ENCODE data around the gene FUT2.
"Not testable (repeated sequence)": the region's sequence is repeated elsewhere in the genome, so short reads cannot be mapped to it uniquely, and the experiment has no call there.

The FUT2 gene

DNA sequence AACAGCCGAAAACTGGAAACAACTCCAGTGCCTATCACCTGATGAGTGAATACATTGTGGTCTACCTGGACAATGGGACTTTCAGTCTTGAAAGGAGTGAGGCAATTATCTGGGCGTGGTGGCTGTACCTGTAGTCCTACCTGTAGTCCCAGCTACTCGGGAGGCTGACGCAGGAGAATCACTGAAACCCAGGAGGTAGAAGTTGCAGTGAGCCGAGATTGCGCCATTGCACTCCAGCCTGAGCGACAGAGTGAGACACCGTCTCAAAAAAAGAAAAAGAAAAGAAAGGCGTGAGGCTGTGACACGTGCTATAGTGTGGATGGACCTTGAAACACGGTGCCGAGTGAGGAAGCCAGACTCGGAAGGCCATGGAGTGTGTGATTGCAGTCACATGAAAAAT lies 18.9 kb upstream of the FUT2 start:
- no peak for DNase-seq (ENCODE audit: low read depth)
- TF ChIP-seq, protein P1, sequence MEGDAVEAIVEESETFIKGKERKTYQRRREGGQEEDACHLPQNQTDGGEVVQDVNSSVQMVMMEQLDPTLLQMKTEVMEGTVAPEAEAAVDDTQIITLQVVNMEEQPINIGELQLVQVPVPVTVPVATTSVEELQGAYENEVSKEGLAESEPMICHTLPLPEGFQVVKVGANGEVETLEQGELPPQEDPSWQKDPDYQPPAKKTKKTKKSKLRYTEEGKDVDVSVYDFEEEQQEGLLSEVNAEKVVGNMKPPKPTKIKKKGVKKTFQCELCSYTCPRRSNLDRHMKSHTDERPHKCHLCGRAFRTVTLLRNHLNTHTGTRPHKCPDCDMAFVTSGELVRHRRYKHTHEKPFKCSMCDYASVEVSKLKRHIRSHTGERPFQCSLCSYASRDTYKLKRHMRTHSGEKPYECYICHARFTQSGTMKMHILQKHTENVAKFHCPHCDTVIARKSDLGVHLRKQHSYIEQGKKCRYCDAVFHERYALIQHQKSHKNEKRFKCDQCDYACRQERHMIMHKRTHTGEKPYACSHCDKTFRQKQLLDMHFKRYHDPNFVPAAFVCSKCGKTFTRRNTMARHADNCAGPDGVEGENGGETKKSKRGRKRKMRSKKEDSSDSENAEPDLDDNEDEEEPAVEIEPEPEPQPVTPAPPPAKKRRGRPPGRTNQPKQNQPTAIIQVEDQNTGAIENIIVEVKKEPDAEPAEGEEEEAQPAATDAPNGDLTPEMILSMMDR (conservative IDR thresholded peaks at IDR 0.05; ENCODE audit: low read depth, low read length), result no peak
- no peak overlapping the region for H3K4me3 ChIP-seq (ENCODE audit: low read length)

DNA sequence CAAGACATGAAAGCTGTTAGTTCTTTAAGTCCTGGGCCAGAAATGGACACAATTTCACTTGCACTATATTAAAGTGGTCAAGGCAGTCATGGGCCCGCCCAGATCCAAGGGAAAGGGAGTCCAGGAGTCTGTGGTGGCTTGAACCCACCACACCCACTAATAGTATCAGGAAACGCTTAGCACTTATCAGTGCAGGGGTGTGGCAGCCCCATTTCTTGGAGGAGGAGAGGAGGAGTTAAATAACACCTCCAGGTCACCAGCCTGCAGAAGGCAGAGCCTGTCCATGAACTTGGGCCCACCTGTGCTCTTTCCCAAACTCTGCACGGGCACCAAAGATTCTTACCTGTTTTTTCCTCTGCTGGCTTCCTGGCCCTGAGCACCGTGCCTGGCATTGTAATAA lies 17.6 kb upstream of the FUT2 start:
- H3K4me3 ChIP-seq (ENCODE audit: low read length), result no peak overlapping the region
- TF ChIP-seq, protein P1 (conservative IDR thresholded peaks at IDR 0.05; ENCODE audit: low read depth, low read length), result no peak
- no peak for DNase-seq (ENCODE audit: low read depth)

DNA sequence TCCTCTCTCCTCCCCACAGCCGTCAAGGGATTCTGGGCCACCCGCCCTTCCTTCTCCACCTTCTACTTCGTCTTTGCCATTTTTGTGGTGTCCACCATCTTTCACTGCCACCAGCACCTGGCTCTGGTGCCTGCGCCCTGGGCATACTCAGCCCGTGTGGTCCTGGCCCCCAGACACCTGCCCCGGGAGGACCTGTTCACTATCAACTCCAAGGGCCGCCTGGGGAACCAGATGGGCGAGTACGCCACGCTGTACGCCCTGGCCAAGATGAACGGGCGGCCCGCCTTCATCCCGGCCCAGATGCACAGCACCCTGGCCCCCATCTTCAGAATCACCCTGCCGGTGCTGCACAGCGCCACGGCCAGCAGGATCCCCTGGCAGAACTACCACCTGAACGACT lies 15.8 kb upstream of the FUT2 start:
- DNase-seq (ENCODE audit: low read depth); H3K4me3 ChIP-seq (ENCODE audit: low read length): not testable (repeated sequence)

DNA sequence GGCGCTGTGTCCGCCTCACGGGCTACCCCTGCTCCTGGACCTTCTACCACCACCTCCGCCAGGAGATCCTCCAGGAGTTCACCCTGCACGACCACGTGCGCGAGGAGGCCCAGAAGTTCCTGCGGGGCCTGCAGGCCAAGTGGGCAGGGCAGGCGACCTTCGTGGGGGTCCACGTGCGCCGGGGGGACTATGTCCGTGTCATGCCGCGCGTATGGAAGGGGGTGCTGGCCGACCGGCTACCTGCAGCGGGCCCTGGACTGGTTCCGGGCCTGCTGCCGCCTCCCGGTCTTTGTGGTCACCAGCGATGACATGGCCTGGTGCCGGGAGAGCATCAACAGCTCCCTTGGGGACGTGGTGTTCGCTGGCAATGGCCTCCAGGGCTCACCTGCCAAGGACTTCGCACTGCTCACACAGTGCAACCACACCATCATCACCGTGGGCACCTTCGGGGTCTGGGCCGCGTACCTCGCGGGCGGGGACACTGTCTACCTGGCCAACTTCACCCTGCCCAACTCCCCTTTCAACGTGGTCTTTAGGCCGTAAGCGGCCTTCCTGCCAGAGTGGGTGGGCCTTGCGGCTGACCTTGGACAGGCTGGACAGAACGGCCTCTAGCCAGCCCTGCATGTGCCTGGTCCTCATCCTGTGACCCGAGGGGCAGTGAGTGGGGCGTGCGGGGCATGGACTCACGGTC lies 15.2 kb upstream of the FUT2 start:
- DNase-seq (ENCODE audit: low read depth), result no peak
- no peak overlapping the region for H3K4me3 ChIP-seq (ENCODE audit: low read length)
- TF ChIP-seq, protein P1 (conservative IDR thresholded peaks at IDR 0.05; ENCODE audit: low read depth, low read length), result no peak

DNA sequence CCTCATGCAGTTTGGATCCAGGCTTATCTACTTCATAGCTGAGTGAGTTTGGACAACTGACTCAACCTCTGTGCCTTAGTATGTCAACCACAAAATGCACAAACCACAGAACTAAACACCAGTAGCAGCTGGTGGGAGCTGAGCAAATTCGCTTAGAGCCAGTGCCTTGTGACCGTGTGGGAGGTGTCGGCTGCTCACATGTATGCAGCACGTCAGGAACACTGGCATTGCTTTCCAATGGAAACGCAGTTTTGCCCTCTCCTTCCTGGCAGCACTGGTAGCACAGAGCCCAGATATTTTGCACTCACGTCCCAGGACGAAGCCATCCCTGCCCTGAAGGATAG lies 14.7 kb upstream of the FUT2 start:
- H3K4me3 ChIP-seq (ENCODE audit: low read length), result no peak overlapping the region
- DNase-seq (ENCODE audit: low read depth), result peak; percentile 60
- TF ChIP-seq, protein P1 (conservative IDR thresholded peaks at IDR 0.05; ENCODE audit: low read depth, low read length), result no peak

DNA sequence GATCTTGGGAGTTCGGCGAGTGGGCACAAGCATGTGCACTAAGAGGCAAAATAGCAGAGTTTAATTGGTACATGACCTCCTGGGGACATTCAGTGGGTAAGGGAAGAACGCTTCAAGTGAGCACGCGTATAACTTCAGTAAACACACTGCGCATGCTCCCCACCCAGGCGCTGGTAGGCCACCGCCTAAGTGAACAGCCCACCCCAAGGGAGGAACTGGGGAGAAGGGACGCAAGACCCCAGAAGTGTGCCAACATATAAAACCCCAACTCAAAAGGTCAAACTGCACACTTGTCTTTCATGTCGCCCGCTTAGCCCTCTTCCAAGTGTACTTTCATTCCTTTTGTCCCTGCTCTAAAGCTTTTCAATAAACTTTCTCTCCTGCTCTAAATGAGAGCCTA lies 12.4 kb upstream of the FUT2 start:
- no peak for DNase-seq (ENCODE audit: low read depth)
- peak overlapping the region; percentile 27 for H3K4me3 ChIP-seq (ENCODE audit: low read length)
- TF ChIP-seq, protein P1 (conservative IDR thresholded peaks at IDR 0.05; ENCODE audit: low read depth, low read length), result no peak

DNA sequence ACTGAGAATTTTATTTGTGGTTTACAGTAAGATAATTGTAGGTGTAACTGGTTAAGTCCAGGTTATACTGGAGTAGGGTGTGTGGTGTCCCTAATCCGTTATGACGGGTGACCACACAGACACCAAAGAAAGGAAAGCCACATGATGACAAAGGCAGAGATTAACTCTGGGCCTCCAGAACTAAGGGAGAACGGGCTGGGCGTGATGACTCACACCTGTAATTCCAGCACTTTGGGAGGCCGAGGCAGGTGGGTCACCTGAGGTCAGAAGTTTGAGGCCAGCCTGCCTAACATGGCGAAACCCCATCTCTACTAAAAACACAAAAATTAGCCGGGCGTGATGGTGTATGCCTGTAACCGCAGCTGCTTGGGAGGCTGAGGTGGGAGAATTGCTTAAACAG lies 10.2 kb upstream of the FUT2 start:
- no peak for DNase-seq (ENCODE audit: low read depth)
- H3K4me3 ChIP-seq (ENCODE audit: low read length), result no peak overlapping the region
- TF ChIP-seq, protein P1 (conservative IDR thresholded peaks at IDR 0.05; ENCODE audit: low read depth, low read length), result no peak
